GM18519 (cell line): Measurements from ENCODE around the gene GPR63.

ENCODE experiments used
- ATAC-seq: cut with Tn5 transposase; IDR thresholded peaks from one replicate; pipeline ENCODE4 v1.9.1; 2021; ENCODE audit warnings: mild to moderate bottlenecking, moderate library complexity; ENCODE audit not compliant: unreplicated experiment, low FRiP score

GPR63 gene

DNA sequence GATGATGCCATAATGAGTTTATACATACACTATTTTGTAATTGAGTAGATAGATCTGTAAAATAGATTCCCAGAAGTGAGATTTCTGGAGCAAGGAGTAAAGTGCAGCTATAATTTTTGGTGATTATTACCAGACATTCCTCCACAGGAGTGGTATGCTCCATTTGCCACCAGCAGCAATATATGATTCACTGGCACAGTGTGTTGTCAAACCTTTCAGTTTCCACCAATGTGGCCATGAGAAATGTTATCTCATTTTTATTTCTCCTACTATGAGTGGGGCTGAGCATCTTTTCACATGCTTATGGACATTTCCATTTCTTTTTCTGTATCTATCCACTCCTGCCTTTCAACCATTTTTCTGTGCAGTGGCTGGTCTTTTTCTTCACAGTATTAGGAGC, 70.5 kb downstream of the GPR63 start:
- ATAC-seq, result no peak

DNA sequence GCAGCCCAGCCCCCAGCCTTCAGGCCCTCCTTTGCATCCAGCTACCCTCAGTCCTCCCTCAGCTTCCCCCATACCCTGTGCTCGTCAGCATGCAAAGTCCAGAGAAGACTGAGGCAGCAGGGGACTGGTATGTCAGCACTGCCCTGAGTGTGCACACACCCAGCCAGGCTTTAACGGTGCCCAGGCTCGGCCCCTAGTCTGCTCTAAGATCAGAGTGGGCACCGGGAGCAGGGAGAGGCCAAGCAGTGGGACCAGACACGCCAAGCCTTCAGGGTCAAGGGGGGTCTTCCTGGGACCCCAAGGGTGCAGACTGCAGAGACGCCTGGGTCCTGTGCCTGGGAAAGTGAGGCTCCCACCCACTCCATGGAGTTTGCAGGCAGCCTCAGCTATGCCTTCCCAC, 74.7 kb downstream of the GPR63 start:
- ATAC-seq, result no peak

DNA sequence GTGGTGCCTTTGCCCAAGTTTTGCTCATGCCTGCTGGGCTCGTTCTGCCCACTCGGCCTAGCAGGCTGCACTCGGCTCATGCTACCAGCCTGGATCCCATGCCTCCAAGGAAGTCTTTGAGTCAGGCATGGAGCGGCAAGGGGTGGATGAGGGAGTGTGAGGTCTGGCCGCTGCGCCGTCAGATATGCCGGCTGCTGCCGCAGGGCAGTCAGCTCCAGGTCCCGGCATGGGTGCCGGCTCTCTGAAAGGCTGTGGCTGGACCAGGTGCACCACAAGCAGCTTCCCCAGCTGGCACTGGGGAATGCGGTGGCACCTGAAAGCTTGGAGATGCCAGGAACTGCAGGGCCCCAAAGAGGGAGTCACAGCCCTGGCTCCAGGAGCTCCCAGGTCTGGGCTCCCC, 75.5 kb downstream of the GPR63 start:
- no peak for ATAC-seq

DNA sequence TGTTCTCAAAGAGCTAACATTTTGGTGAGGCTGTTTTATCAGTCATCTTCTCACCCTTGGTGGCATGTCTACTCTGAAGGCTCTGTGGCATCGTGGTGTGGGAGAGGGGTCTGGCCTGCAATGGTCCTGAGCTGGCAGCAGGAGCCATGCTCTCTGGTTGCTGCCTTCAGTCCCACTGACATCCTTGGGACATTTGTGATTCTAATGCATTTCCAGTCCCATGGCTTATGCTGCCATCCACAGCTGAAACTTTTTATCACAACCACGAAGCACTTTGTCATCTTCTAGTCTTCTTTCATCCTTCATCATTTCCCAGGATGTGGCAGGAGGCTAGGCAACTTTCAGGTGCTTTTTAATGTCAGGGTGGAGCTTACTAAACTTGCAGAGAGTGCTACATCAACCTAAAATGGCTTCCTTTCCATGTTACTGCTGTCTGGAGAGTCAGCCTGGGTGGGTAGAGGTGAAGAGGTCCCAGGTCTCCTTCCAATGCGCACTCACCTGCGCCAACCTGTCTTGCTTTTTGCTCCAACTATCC, 77.1 kb downstream of the GPR63 start:
- ATAC-seq, result no peak

DNA sequence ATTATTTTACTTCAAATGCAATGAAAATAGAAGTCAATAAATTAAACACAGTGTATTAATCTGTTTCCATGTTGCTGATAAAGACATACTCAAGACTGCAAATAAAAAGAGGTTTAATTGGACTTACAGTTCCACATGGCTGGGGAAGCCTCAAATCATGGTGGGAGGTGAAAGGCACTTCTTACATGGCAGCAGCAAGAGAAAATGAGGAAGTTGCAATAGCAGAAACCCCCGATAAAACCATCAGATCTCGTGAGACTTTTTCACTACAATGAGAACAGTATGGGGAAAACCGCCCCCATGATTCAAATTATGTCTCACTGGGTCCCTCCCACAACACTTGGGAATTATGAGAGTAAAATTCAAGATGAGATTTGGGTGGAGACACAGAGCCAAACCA, 82.2 kb downstream of the GPR63 start:
- ATAC-seq, result no peak

DNA sequence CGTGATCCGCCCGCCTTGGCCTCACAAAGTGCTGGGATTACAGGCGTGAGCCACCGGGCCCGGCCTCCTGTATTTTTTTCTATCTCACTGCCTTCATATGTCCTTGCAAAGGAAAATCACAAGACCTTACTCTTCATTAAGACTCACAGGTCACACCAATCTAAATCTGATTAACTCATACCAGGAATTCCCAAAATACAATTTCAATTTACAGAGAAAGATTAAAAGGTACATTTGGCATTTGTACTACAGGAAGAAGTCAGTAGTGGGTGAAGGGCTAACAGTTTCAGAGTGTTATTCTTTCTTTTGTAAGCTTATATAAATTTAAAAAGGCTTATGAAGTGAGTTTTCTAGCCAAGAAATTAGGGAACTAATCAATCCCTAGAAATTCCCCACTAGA, 87.4 kb downstream of the GPR63 start:
- no peak for ATAC-seq
